ENCODE data around the gene NWD2. TPM values are rescaled to one million over a fixed set of nuclear protein-coding genes. Genes with fewer than 3 reads are reported as not detected.

Gene NWD2
- polyA plus RNA-seq, 2 of the 4 experiments (the other 2 are of a cell fraction), result not detected

- POLR2A ChIA-PET, result no interaction called here
- CTCF ChIA-PET, result interaction anchor here (1.7 kb wide), 1 partner anchor 10 kb away, joined by 4 read pairs; no protein-coding TSS in a partner anchor
- no peaks in the 10 kb centered on the region for H3K9me3 ChIP-seq
These were observed 180.2 kb downstream of the NWD2 start for GRCh38 chr4:37424753-37425152.

GRCh38 chr4:37425857-37426256, 181.3 kb downstream of the NWD2 start:
- FAIRE-seq (no peak), ATAC-seq (no peak), DNase-seq (ENCODE audit: low read depth in 1 of 2, low spot score in 1 of 2) (no peak)
- TF ChIP-seq E2F6 (IDR thresholded peaks at IDR 0.05; ENCODE audit: borderline replicate concordance, low read depth) (no peak), MAX (IDR thresholded peaks at IDR 0.05) (no peak), ZNF302 (CRISPR knock-in tag; IDR thresholded peaks at IDR 0.05) (no peak)
- H3K4me3 ChIP-seq, result no peak overlapping the region
- H3K9me3 ChIP-seq, result no peaks in the 10 kb centered on the region
- H3K27ac ChIP-seq, result no peak overlapping the region
- no peak overlapping the region for H3K4me2 ChIP-seq
- peaks cover 7% of the 10 kb centered on the region for H3K4me1 ChIP-seq
- CTCF ChIA-PET, result interaction anchor here (0.7 to 1.5 kb wide), 2 partner anchors 9 to 149 kb away, joined by 3 to 6 read pairs; no protein-coding TSS in a partner anchor
- POLR2A ChIA-PET, result no interaction called here
- WGBS (ENCODE audit: missing lambda C conversion rate), result 25% methylated on average over 2 of the region's 2 CpGs

More at GRCh38 chr4:37424753-37425152, 180.2 kb downstream of the NWD2 start:
- no peak overlapping the region for H3K27ac ChIP-seq
- DNase-seq (ENCODE audit: low read depth in 1 of 2, low spot score in 1 of 2), result no peak
- H3K4me2 ChIP-seq, result no peak overlapping the region
- no peaks in the 10 kb centered on the region for H3K4me1 ChIP-seq
- TF ChIP-seq HES2 (IDR thresholded peaks at IDR 0.05) (no peak), USF2 (IDR thresholded peaks at IDR 0.05) (no peak), EP300 (IDR thresholded peaks at IDR 0.05) (no peak), PHF8 (IDR thresholded peaks at IDR 0.05; ENCODE audit: borderline replicate concordance, low read depth) (no peak), KDM5A (IDR thresholded peaks at IDR 0.05) (no peak), CEBPB (IDR thresholded peaks at IDR 0.05) (no peak), EHMT2 (IDR thresholded peaks at IDR 0.05; ENCODE audit: low read depth) (no peak), CBX8 (IDR thresholded peaks at IDR 0.05) (no peak), JUNB (IDR thresholded peaks at IDR 0.05) (no peak), HEYL (CRISPR knock-in tag; IDR thresholded peaks at IDR 0.05) (no peak), CTCF (IDR thresholded peaks at IDR 0.05) (no peak), NPAS2 (CRISPR knock-in tag; IDR thresholded peaks at IDR 0.05; ENCODE audit: borderline replicate concordance) (no peak)
- no peak for FAIRE-seq
- no peak overlapping the region for H3K4me3 ChIP-seq
- no peak for ATAC-seq

- no peak for ATAC-seq
- WGBS (ENCODE audit: missing lambda C conversion rate), result 19% methylated on average over 2 of the region's 2 CpGs
- H3K9me3 ChIP-seq, result no peaks in the 10 kb centered on the region
- H3K4me2 ChIP-seq, result no peak overlapping the region
- POLR2A ChIA-PET, result no interaction called here
- H3K4me3 ChIP-seq, result no peak overlapping the region
- TF ChIP-seq RNF2 (IDR thresholded peaks at IDR 0.05; ENCODE audit: borderline replicate concordance, low read depth) (no peak), CTCF (IDR thresholded peaks at IDR 0.05) (no peak), KDM5A (IDR thresholded peaks at IDR 0.05) (no peak), E2F6 (IDR thresholded peaks at IDR 0.05; ENCODE audit: borderline replicate concordance, low read depth) (no peak), HOXB5 (CRISPR knock-in tag; IDR thresholded peaks at IDR 0.05) (no peak), HOXA7 (CRISPR knock-in tag; IDR thresholded peaks at IDR 0.05) (no peak), FOXS1 (CRISPR knock-in tag; IDR thresholded peaks at IDR 0.05) (no peak), ELK1 (IDR thresholded peaks at IDR 0.05; ENCODE audit: low read depth, low read length) (no peak), EP300 (IDR thresholded peaks at IDR 0.05) (no peak), USF2 (IDR thresholded peaks at IDR 0.05) (no peak), MAFK (IDR thresholded peaks at IDR 0.05; ENCODE audit: partially characterized antibody) (no peak)
- peaks cover 18% of the 10 kb centered on the region for H3K4me1 ChIP-seq
- H3K27ac ChIP-seq, result no peak overlapping the region
- no peak for FAIRE-seq
- no peak for DNase-seq (ENCODE audit: low read depth in 1 of 2, low spot score in 1 of 2)
- CTCF ChIA-PET, result no interaction called here
These were observed 182.7 kb downstream of the NWD2 start for GRCh38 chr4:37427193-37427592.

All from A549 (cell line).